PFSK-1 (cell line): ENCODE data around the gene CLEC1A.

ENCODE experiments used
- FOXP2 ChIP-seq: optimal IDR thresholded peaks from 2 replicates; pipeline ENCODE3; 2011; ENCODE audit warnings: borderline replicate concordance, control low read depth, inconsistent platforms; ENCODE audit not compliant: insufficient read depth; ENCODE audit errors: extremely low read length, extremely low read depth
- POLR2AphosphoS5 ChIP-seq: IDR thresholded peaks from 2 replicates; pipeline ENCODE4 v1.6.1; 2012; ENCODE audit warnings: low read depth, mild to moderate bottlenecking, control low read depth, low read length, moderate library complexity
- SIN3A ChIP-seq: IDR thresholded peaks from 2 replicates; pipeline ENCODE4 v1.6.1; 2012; ENCODE audit warnings: mild to moderate bottlenecking, low read length, moderate library complexity, borderline replicate concordance; ENCODE audit not compliant: insufficient read depth
- TAF1 ChIP-seq: IDR thresholded peaks from 2 replicates; pipeline ENCODE4 v1.6.1; 2012; ENCODE audit warnings: low read length, control low read depth, borderline replicate concordance; ENCODE audit not compliant: insufficient read depth
- TF ChIP-seq, protein P1 (sequence below), 2 experiments: IDR thresholded peaks; 2 replicates each; pipeline versions ENCODE4 v1.6.1 to v1.8.0; 2011 to 2012; ENCODE audit warnings: low read depth in 2 of 2, low read length in 2 of 2, control low read depth in 1 of 2, inconsistent platforms in 1 of 2, mild to moderate bottlenecking in 1 of 2, moderate library complexity in 1 of 2; ENCODE audit not compliant: insufficient read depth in 1 of 2

CLEC1A gene

DNA sequence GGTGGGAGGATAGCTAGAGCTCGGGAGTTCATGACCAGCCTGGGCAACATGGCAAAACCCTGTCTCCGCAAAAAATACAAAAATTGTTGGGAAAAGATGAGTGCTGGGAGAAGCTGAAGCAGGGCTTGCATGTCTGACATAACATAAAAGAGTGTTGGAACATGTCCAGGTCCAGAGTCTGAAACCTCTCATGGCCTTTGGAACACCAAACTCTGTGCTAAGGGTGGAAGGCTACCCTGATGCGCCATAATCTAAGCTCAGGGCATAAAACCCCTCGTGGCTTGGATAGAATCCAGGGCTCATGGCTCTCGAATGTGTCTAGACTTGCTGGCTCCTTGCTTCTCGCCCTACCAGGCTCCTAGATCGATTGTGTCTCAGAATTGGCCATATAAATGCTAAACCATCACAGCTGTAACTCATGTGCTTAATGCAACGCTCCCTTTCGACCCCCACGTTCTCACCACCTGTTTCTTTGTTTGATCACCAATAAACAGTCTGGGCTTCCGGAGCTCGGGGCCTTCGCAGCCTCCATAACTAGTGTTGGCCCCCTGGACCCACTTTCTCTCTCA is 37.9 kb upstream of the CLEC1A start:
- no peak for TF ChIP-seq SIN3A
- TF ChIP-seq, protein P1, sequence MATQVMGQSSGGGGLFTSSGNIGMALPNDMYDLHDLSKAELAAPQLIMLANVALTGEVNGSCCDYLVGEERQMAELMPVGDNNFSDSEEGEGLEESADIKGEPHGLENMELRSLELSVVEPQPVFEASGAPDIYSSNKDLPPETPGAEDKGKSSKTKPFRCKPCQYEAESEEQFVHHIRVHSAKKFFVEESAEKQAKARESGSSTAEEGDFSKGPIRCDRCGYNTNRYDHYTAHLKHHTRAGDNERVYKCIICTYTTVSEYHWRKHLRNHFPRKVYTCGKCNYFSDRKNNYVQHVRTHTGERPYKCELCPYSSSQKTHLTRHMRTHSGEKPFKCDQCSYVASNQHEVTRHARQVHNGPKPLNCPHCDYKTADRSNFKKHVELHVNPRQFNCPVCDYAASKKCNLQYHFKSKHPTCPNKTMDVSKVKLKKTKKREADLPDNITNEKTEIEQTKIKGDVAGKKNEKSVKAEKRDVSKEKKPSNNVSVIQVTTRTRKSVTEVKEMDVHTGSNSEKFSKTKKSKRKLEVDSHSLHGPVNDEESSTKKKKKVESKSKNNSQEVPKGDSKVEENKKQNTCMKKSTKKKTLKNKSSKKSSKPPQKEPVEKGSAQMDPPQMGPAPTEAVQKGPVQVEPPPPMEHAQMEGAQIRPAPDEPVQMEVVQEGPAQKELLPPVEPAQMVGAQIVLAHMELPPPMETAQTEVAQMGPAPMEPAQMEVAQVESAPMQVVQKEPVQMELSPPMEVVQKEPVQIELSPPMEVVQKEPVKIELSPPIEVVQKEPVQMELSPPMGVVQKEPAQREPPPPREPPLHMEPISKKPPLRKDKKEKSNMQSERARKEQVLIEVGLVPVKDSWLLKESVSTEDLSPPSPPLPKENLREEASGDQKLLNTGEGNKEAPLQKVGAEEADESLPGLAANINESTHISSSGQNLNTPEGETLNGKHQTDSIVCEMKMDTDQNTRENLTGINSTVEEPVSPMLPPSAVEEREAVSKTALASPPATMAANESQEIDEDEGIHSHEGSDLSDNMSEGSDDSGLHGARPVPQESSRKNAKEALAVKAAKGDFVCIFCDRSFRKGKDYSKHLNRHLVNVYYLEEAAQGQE (IDR thresholded peaks at IDR 0.05; ENCODE audit: insufficient read depth in 1 of 2, low read depth in 2 of 2, low read length in 2 of 2): no peak
- no peak for TF ChIP-seq TAF1
- TF ChIP-seq POLR2AphosphoS5: no peak
- no peak for TF ChIP-seq FOXP2

DNA sequence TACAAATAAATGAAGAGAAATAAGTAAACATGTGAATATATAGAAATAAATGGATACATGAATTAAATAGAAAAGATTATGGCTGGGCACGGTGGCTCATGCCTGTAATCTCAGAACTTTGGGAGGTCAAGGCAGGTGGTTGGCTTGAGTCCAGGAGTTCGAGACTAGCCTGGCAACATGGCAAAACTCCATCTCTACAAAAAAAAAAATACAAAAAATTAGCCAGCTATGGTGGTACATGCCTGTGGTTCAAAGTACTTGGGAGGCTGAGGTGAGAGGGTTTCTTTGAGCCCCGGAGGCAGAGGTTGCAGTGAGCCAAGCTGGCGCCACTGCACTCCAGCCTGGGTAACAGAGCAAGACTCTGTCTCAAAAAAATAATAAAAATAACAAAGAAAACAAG is 36.3 kb upstream of the CLEC1A start:
- no peak for TF ChIP-seq FOXP2
- TF ChIP-seq, protein P1 (IDR thresholded peaks at IDR 0.05; ENCODE audit: insufficient read depth in 1 of 2, low read depth in 2 of 2, low read length in 2 of 2): no peak
- no peak for TF ChIP-seq SIN3A
- no peak for TF ChIP-seq POLR2AphosphoS5
- TF ChIP-seq TAF1: no peak

DNA sequence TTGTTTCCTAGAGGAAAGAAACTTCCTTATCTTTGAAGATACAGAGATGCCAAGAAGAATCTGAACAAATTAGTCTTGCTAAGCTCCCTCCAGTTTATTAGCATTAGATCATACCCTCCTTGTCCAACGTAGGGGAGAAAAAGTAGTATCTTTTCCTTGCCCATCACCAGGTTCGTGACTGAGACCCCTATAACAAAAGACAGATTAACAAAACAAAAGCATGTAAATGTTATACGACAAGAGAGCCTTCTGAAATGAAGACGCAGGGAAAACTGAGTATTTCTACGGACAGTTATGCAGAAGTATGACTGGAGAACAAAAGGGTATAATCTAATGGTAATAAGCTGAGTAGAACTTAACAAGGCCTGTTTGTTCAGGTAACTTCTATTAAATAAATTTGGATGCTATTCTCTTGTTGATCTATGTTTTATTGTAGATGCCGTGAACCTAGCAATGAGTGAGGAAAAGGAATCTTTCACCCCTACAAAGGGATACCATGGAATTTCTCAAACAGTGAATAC is 34.1 kb upstream of the CLEC1A start:
- TF ChIP-seq TAF1: no peak
- TF ChIP-seq SIN3A: no peak
- TF ChIP-seq POLR2AphosphoS5: no peak
- TF ChIP-seq, protein P1 (IDR thresholded peaks at IDR 0.05; ENCODE audit: insufficient read depth in 1 of 2, low read depth in 2 of 2, low read length in 2 of 2): no peak
- TF ChIP-seq FOXP2: no peak

DNA sequence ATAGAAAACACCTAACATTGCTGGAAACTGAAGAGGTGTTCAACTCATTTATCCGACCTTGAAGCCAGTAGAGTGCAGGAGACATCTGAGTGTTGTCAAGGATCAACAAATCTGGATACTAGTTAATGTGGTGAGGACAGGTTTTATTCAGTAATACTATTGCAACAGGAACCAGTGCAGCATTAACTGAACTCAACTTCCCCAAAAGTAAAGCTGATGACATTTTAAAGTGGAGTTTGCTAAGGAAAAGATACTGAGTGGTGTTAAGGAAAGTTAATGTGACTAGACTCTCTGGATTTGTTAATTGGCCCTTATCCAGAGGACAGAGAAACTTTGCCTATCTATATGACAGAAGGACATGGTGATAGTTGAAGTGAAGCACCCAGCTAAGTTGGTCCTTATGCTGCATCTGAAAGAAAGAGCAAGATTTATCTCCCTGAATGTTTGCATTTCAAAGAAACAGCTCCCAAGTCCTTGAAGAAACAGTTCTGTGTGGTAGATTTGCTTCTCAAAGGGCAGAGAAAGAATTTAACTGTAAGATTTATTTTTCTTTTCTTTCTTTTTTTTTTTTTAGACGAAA is 32.4 kb upstream of the CLEC1A start:
- TF ChIP-seq SIN3A (no peak), FOXP2 (no peak), TAF1 (no peak), POLR2AphosphoS5 (no peak)
- TF ChIP-seq, protein P1 (IDR thresholded peaks at IDR 0.05; ENCODE audit: insufficient read depth in 1 of 2, low read depth in 2 of 2, low read length in 2 of 2): no peak

DNA sequence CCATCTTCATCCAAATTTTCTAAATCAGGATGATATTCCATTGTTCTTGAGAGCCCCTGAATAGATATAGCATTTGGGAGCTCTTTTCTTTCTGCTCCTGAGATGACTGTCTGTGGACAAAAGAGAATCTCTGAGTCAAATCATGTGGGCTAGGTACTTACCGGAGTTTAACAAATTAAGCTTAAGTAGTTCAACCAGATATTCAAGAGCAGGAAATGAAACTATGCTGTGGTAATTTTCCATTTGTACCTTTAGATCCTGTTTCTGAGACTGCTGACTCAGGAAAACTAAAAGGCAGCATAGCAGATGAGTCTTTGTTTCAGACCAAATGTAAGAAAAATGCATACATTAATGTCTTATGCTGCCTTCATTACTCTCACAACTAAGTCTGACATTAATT is 31.3 kb upstream of the CLEC1A start, which contains the start of gene CLEC7A:
TSS of gene CLEC7A (minus strand) at position 158 of the 400 bp plus-strand sequence. CDS start at position 41, 117 bp downstream.
- TF ChIP-seq, protein P1 (IDR thresholded peaks at IDR 0.05; ENCODE audit: insufficient read depth in 1 of 2, low read depth in 2 of 2, low read length in 2 of 2): no peak
- TF ChIP-seq POLR2AphosphoS5 (no peak), FOXP2 (no peak), SIN3A (no peak), TAF1 (no peak)
